Embryonic facial prominence (tissue), 1 donor: Measurements from ENCODE around the gene FAM83B.
"Not testable (repeated sequence)": the region's sequence is repeated elsewhere in the genome, so short reads cannot be mapped to it uniquely, and the experiment has no call there.

Source experiments
- DNase-seq: peaks from one replicate; pipeline ENCODE4 v3.0.0-alpha.2; 2016; ENCODE audit errors: extremely low spot score

FAM83B gene

DNA sequence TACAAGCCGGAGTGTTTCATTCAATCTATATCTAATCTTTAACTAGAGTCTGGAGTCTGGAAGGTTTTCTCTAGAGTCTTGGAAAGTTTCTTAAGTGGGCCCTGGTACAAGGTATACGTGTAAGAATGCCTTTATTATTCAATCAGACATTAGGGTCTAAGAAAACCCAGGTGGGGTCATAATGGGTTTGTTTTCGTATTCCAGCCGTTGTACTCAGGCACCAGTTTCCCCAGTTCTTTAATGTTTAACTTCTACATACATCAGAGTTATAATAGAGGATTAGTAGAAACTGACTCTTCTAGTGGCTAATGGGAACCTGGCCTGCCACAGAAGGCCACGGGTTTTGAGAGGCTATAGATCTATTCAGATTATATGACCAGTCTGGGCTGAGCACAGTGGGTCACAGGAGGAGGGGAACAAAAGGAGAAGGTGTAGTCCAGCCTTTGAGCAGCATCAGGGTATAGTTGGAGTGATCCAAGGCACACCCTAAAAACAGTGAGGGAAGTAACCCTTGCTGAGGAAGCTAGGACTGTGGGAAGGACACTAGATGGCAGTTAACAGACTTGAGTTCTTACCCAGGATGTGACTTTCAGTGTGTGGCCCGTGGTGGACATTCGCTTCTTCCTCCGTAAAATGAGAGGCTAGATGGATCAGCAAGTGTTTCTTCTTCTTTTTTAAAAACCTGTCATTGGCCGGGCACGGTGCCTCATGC, 15.5 kb downstream of the FAM83B start:
- no peak for DNase-seq

DNA sequence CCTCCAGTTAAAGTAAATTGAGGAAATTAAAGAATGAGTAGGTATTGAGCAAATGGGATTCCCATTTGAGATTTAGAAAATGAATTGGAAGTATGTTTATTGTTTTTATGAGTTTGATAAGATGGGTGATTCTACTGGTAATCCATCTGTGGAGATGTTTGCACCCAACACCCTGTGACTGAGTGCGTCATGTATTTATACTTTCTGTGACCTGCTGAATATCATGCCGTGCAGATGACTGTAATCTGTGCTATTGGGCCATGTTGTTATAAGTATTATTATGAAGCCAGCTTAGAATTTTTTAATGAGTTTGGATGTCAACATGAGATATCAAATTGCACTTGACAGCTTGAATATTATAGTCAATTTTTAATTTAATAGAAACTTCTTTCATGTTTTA, 17.7 kb downstream of the FAM83B start:
- DNase-seq = no peak

DNA sequence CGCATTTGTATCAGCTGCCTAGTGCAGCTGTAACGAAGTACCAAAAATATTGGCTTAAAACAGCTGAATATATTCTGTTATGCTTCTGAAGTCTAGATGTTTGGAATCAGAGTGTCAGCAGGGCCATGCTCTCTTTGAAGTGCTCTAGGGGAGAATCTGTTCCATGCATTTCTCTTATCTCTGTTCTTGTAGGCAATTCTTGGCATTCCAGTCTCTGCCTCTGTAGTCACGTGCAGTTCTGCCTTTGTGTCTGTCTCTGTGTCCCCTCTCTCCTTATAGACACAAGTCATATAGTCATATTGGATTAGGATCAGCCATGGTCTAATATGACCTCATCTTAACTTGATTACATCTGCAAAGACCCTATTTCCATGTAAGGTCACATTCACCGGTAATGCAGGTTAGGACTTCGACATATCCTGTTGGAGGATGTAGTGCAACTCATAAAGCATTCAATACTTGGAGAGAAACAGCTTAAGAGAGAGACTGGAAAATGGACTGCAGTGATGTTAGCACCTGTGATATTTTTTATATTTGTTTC, 18.6 kb downstream of the FAM83B start:
- no peak for DNase-seq

DNA sequence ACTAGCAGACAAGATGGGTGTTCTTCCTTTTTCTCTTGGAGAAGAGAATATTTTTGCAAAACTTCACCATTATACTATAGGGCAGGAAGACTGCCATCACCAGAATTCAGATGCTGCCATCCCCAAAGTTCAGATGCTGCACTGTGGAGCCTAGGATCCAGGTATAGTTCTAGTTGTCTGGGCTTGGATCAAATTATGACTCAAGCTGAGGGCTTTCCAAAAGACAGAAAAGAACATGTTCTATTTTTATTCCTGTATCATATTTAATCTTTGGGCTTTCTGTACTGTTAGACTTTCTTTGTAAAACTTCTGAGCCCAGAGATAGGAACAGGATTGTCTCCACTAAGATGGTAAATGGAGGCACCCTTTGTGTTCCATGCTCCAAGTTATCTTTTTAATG, 22.0 kb downstream of the FAM83B start:
- DNase-seq = no peak

DNA sequence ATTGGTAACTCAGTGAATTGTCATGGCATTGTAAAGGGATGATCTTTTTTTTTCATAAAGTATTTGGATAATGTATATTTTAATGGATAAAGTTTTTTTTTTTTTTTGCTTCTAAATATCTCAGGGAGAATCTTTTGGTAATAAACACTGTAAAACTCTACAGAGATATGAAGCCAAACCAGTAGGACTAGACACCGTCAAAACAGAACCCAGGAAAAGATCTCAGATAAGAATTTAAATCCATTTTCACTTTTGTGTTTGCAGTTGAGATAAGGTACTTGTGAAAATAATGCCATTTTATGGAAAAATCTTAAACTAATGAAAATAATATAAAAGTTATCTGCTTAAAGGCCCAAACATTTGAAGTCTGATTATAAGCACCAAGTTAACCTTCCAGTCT, 27.0 kb downstream of the FAM83B start:
- DNase-seq = no peak

DNA sequence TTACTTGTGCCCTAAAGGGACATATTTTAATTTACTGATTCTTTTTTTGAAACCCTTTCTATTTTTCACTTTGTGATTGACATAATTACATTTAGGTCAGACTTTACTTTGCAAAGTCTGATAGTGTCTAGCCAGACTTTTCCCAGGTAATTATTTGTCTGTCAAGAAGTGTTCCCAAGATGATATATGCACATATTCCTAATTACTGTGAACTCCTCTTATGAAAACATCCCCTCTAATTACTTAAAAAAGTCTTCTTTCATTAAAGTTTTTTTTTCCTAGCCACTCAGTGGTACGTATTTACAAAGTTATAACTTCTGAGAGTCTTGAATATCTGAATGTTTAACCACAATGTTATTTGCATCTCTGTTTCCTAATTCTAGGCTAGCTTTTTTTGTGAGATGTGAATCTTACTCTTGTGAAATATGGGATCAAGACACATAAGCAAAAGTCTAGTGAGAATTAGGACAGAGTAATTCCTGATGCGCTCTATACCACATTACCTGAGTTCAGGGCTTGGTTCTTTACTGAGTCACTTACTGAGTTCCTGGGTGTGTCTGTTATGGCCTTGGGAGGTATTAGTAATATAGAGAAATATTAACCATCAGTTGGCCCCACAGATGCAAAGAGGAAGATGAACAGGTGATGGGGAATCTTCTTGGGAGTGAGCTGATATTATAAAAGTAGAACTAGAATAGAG, 27.9 kb downstream of the FAM83B start:
- no peak for DNase-seq

DNA sequence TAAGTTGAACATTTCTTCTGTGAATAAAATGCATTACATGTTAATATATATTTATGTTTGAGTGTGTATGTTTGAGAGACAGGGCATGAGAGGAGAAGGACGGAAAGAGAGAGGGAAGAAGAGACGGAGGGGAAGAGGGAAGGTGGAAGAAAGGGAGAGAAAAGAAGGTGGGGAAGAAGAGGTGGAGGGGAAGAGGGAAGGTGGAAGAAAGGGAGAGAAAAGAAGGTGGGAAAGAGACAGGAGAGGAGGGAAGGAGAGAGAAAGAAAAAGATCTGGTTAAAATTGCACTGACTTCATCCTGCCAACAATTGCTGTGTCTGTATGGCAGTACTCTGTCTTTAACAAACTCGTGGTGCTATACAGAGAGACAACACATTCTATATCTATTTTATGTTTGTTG, 29.0 kb downstream of the FAM83B start:
- no peak for DNase-seq

DNA sequence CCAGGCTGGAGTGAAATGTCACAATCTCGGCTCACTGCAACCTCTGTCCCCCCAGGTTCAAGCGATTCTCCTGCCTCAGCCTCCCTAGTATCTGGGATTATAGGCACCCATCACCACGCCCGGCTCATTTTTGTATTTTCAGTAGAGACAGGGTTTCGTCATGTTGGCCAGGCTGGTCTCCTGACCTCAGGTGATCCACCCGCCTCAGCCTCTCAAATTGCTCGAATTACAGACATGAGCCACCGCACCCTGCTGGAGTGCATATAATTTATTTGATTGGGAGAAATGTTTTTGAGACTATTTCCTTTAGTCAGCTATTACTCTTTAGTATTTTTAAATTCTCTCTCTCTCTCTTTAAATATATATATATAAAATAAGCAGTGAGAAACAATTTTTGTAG, 29.8 kb downstream of the FAM83B start:
- no peak for DNase-seq

DNA sequence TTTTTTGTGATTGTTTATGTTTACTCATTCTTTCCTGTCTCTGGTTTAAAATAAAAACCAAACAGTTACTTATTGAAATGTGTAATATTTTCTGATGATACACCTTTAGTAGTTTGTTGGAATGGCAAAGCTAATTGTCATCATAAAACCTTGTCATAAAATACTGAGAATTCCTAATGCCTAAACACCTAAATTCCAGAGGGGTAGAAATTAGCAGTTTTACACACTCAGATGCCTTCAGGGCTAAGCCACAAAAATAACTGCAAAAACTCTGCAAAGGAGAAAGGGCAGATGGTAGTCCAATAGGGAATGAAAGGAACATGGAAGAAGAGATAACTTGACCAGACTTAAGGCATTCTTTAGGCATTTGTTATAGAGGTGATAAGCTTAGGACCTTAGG, 30.3 kb downstream of the FAM83B start:
- DNase-seq = no peak

DNA sequence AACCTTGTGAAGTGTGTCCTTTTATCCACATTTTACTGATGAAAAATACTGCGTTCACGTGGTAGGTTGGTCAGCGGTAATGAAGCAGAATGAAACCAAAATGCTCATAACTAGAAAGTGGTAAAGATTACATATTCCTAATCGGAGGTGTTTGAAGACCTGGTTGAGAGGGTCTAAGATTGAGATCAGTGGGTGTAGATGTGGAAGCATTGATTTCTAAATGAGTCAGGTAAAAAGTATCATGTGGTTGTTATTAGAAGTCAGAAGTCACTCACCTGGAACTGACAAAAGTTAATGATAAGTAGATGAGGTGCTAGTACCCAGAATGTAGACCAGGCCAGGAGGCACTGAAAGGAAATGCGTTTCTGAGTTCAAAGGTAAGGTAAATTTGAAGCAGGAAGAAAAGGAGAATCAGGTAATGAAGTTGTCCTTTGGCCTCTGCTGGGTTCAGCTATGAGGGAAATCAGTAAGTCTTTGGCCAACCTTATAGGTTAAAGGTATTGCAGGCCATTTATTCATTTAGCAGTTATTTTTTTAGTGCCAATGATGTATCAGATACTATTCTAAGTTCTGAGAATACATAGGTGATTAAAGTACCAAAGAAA, 31.2 kb downstream of the FAM83B start:
- no peak for DNase-seq

DNA sequence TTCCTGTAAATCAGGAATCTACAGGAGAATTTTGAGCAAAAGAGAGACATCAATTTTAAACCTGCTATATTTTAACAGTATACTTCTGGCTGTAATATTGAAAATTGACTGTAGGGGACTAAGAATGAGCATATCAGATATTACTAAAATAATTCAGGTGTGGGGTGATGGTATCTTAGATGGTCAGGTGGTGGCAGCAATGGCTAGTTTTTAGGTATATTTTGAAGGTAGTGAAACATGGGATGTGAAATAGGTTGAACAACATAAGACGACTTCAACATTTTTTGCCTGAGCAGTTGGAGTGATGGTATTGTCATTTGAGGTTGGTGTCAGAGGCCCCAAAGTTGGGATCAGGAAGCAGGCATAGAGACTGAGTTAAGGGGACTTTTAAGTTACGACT, 32.1 kb downstream of the FAM83B start:
- no peak for DNase-seq

DNA sequence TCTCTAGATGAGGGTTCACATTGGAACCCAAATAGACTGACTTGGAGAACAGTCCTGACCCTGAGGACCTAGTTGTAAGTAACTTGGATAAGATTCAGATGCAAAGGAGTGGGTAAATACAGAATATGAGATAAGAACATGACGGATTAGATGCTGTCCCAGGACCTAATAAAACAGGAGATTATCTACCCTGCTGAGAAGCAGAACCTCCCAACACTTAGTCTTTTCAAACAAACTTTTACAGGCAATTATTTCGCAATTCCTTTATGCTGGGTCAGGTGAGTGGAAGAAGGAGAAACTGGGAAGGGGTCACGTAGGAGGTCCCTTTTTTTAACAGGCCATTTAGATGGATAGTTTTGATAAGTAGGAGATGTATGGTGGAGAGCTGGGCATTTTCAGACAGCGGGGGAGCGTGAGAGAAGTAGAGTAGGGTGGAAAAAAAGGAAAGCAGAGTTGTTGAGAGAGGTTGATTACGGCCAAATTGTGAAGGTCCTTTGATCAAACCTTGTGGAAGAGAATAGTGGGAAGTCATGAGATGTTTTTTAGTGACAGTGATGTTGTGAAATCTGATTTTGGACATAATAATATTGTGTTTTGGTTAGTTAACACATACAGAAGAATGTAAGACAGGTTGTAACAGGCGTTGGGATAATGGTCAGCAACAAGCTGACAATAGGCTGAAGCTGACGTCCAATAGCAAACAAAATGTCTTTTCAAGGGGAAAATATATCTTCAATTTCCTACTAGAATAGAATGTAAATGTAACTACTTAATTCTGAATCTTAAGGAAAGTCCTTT, 32.8 kb downstream of the FAM83B start:
- DNase-seq = no peak

DNA sequence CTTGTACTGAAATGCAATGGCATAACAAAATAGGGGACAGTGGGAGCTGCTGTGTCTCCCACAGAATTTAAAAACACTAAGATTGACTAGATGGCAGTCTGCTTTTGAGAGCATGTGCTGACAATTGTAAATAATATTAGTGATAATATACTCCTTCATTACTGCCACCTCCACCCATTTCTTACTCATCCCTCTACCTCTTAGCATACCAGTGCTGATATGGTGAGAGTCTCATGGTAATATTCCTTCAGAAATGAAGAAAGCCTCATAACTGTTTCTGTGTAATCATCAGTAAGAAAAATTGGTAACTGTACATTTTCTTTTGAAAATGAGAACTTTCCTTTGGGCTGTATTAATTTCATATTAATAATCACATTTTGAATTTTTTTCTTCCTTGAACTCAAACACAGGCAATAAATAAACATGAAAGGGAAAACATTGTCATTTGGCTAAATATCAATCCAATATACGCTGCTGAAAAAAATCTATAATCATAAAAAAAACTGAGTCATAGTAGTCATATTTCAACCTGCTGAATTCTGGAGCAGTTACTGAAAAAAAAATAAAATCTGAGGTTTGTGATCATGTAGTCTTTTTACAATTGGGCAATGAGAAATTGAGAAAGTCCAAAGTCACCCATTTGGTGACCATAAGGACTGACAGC, 34.6 kb downstream of the FAM83B start:
- no peak for DNase-seq

DNA sequence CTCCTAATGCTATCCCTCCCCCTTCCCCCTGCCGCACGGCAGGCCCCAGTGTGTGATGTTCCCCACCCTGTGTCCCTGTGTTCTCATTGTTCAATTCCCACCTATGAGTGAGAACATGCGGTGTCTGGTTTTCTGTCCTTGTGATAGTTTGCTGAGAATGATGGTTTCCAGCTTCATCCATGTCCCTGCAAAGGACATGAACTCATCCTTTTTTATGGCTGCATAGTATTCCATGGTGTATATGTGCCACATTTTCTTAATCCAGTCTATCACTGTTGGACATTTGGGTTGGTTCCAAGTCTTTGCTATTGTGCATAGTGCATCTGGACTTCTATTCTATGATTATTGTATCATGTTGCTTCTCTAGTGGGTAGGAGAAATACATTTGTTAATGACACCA, 35.3 kb downstream of the FAM83B start:
- DNase-seq = not testable (repeated sequence)

DNA sequence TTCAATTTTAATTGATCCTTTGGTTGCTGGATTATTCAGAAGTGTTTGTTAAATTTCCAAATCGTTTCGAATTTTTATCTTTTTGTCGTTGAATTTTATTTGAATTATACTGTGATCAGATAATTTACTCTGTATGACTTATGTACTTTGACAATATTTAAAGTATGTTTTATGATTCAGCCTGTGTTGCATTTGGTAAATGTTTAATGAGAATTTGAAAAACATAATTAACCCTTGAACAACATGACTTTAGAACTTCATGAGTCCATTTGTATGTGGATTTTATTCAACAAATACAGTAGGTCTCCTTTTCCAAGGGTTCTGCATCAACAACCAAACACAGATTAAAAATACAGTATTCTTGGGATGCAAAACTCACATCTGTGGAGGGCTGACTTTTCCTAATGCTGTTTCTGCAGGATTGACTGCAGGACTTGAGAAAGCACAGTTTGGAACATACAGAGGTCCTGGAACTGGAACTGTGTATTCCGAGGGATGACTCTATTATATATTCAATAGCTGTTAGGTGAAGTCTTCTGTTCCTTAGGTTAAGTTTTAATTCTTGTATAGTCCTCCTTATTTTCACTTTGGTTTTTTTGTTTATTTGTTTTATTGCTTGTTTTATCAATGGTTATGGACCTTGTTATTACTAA, 40.5 kb downstream of the FAM83B start:
- DNase-seq = no peak

DNA sequence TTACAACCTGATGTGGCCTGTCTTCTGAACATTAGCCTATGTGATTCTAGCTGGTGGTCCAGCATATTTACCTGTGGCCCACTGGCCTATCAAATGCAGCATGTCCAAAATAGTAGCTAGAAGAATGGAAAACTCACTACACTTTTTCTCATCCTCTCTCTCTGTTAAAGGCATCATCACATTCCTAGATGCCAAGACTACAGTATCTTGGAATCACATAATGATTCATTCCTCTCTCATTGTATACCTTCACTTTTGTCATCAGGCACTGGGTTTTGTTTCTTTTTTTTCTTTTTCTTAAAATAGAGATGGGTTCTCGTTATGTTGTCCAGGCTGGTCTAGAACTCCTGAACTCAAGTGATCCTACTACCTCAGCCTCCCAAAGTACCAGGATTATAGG, 45.0 kb downstream of the FAM83B start:
- DNase-seq = no peak

DNA sequence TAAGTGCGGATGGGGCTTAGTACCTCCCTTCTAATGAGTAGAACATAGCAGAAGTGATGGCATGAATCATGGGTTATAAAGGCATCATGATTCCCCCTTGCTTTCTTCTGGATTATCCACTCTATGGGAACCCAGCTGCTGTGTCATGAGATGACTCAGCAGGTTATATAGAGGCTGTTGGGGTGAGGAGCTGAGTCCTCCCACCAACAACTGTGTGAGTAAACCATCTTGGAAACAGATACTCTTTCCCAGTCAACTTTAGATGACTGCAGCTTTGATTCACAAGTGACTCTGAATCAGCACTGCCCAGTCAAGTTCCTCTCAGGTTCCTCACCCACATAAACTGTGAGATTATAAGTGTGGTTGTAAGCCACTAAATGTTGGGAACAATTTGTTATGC, 46.3 kb downstream of the FAM83B start:
- DNase-seq = no peak

DNA sequence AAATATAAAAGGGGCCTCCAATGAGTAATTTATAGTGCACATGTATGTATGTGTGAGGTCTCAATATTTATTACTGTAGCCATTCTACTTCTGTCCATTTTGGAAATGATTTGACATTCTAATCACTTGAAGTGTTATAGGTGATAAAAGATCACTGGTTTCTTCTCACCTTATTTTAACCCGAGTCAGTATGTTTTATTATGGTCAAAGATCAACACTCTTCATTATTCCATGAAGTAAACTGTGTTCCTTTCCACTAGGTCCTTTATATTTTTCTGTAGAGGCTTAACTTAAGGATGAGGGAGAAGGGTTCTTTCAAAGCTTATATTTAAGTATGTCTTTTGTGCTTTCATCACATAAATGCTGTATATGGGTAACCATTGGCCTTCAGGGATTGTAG, 47.2 kb downstream of the FAM83B start:
- DNase-seq = no peak

DNA sequence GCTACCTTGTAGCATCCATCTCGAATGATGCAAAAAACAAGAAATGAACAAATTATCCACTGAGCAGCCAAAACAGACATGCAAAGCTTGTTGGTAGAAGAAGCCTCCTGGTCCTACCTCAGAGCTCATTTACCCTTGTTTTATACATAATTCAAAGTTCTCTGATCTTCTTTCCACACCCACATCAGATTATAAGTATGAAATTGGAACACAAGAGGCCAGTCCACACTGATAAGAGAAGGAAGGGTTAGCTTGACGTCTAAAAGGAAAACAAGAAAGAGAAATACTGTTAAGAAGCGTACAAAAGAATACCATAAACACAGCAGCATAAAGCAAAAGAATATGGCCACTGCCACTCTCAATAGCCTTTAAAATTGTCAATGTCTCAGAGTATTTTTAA, 49.7 kb downstream of the FAM83B start:
- DNase-seq = no peak

DNA sequence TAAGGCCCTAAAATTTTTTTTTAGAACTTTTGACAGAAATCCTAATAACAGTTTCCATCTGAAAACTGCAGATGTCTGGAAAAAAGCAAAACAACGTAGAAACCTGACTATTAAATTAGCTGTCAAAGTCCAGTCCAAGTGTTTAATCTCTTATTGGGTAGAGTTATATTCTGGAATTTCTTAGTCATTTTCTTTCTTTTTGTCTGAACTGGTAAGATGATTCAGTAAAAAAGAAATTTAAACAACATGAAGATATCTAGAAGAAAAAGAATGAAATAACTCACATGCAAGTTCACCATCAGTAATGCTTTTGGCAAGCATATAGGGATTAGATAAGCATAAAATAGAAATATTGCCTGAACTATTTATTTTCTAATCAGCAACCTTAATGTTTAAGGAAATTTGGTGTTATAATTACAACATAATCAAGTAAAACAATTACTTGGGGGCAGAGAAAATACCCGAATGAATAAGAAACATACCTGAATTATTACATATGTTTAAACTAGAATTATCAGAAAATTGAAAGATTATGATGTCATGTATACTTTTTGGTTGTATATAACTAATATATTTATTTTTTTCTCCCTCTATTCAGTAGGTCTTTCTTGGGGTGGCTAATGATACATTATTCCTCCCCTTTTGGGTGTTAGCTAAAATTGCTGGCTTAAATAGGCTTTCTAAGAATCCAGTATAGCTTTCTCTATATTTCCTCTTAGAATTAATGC, 51.1 kb downstream of the FAM83B start:
- DNase-seq = no peak
